IMR-90 (cell line): ENCODE measurements around the gene COL28A1. TPM values are rescaled to one million over a fixed set of nuclear protein-coding genes. Genes with fewer than 3 reads are reported as not detected.

Experiments
- ATAC-seq: fragments of 200-7000 bp; cut with Tn5 transposase; 2 replicates; pipeline ENCODE4 v1.9.1; 2020; ENCODE audit warnings: low read depth, mild to moderate bottlenecking, moderate library complexity
- BruUV-seq: library from RNA; stranded (reverse); fragments of 400-500 nt; replicated peaks from 2 replicates; lab custom pipeline; 2021; lab: Mats Ljungman, UMichigan
- CTCF ChIA-PET: fragments of 300-600 bp; formaldehyde crosslinking; extraction: SDS; loops from one replicate; lab custom pipeline; 2021; ENCODE audit warnings: antibody characterized with exemption; lab: Yijun Ruan, JAX
- POLR2A ChIA-PET: fragments of 300-600 bp; sonication (Branson Sonifier 250); formaldehyde crosslinking; loops from one replicate; lab custom pipeline; 2022; ENCODE audit warnings: antibody characterized with exemption; ENCODE audit not compliant: unreplicated experiment; lab: Charles Lee
- DNase-seq: peaks from one replicate; pipeline ENCODE4 v3.0.0; 2013
- H2AFZ ChIP-seq: replicated peaks from 2 replicates; pipeline ENCODE3; 2013; ENCODE audit warnings: low read length, mild to moderate bottlenecking; ENCODE audit not compliant: poor library complexity
- H2AK5ac ChIP-seq: 2 replicates; pipeline ENCODE4 v1.6.1; 2013; ENCODE audit warnings: low read depth, low read length, inconsistent platforms
- H2AK9ac ChIP-seq: replicated peaks from 2 replicates; pipeline ENCODE3; 2013; ENCODE audit warnings: mild to moderate bottlenecking, low read depth, low read length, moderate library complexity; ENCODE audit not compliant: poor library complexity
- H2BK120ac ChIP-seq: 2 replicates; pipeline ENCODE4 v1.6.1; 2013; ENCODE audit warnings: low read depth, low read length, inconsistent platforms
- H2BK15ac ChIP-seq: 3 replicates; pipeline ENCODE4 v1.6.1; 2013; ENCODE audit warnings: low read depth, low read length, inconsistent platforms
- H2BK20ac ChIP-seq: 2 replicates; pipeline ENCODE4 v1.6.1; 2013; ENCODE audit warnings: low read depth, mild to moderate bottlenecking, inconsistent platforms, low read length, moderate library complexity
- H2BK5ac ChIP-seq: 2 replicates; pipeline ENCODE4 v1.6.1; 2013; ENCODE audit warnings: mild to moderate bottlenecking, low read depth, low read length, inconsistent platforms; ENCODE audit not compliant: poor library complexity, severe bottlenecking
- H3K14ac ChIP-seq: replicated peaks from 2 replicates; pipeline ENCODE4 v1.6.1; 2013; ENCODE audit warnings: low read depth, low read length, inconsistent platforms
- H3K18ac ChIP-seq: 2 replicates; pipeline ENCODE4 v1.6.1; 2013; ENCODE audit warnings: low read depth, low read length, control low read depth
- H3K23ac ChIP-seq: 2 replicates; pipeline ENCODE4 v1.6.1; 2013; ENCODE audit warnings: low read depth, low read length, inconsistent platforms
- H3K27ac ChIP-seq: 2 replicates; pipeline ENCODE4 v1.5.1; 2013; ENCODE audit warnings: mild to moderate bottlenecking, control low read depth, low read length; ENCODE audit not compliant: insufficient read depth
- H3K27me3 ChIP-seq: 2 replicates; pipeline ENCODE4 v1.6.1; 2013; ENCODE audit warnings: low read length; ENCODE audit not compliant: control insufficient read depth, insufficient read depth
- H3K36me3 ChIP-seq: 2 replicates; pipeline ENCODE4 v1.6.1; 2013; ENCODE audit warnings: low read length, mixed read lengths; ENCODE audit not compliant: control insufficient read depth, insufficient read depth
- H3K4ac ChIP-seq: 2 replicates; pipeline ENCODE4 v1.6.1; 2013; ENCODE audit warnings: low read depth, low read length, inconsistent platforms
- H3K4me1 ChIP-seq: 2 replicates; pipeline ENCODE4 v1.6.1; 2013; ENCODE audit warnings: low read length, mixed read lengths; ENCODE audit not compliant: control insufficient read depth, insufficient read depth
- H3K4me2 ChIP-seq: 2 replicates; pipeline ENCODE4 v1.6.1; 2013; ENCODE audit warnings: low read depth, mild to moderate bottlenecking, control low read depth, low read length, moderate library complexity
- H3K4me3 ChIP-seq: 2 replicates; pipeline ENCODE4 v1.5.1; 2013; ENCODE audit warnings: low read depth, mild to moderate bottlenecking, control low read depth, low read length, moderate library complexity; ENCODE audit not compliant: insufficient read depth
- H3K56ac ChIP-seq: 2 replicates; pipeline ENCODE4 v1.6.1; 2013; ENCODE audit warnings: low read length, inconsistent platforms; ENCODE audit not compliant: insufficient read depth; ENCODE audit errors: extremely low read depth
- H3K79me1 ChIP-seq, 2 experiments: 2 replicates each; pipeline ENCODE4 v1.6.1; 2013; ENCODE audit warnings: low read length in 2 of 2, inconsistent platforms in 1 of 2, low read depth in 1 of 2
- H3K9ac ChIP-seq: 2 replicates; pipeline ENCODE4 v1.6.1; 2013; ENCODE audit warnings: low read depth, low read length, control low read depth
- H3K9me1 ChIP-seq: 2 replicates; pipeline ENCODE4 v1.6.1; 2013; ENCODE audit warnings: low read length, inconsistent platforms; ENCODE audit not compliant: insufficient read depth
- H3K9me3 ChIP-seq: 2 replicates; pipeline ENCODE4 v1.6.1; 2013; ENCODE audit warnings: low read length; ENCODE audit not compliant: control insufficient read depth, insufficient read depth
- H4K20me1 ChIP-seq: 2 replicates; pipeline ENCODE4 v1.6.1; 2013; ENCODE audit warnings: low read length, inconsistent platforms; ENCODE audit not compliant: insufficient read depth
- H4K5ac ChIP-seq: 2 replicates; pipeline ENCODE4 v1.6.1; 2013; ENCODE audit warnings: mild to moderate bottlenecking, low read depth, low read length, control low read depth
- H4K8ac ChIP-seq, 2 experiments: 2 replicates each; pipeline ENCODE4 v1.6.1; 2013; ENCODE audit warnings: low read depth in 2 of 2, low read length in 2 of 2, control low read depth in 1 of 2, inconsistent platforms in 1 of 2
- H4K91ac ChIP-seq: 2 replicates; pipeline ENCODE4 v1.6.1; 2013; ENCODE audit warnings: low read depth, low read length, inconsistent platforms; ENCODE audit not compliant: insufficient read depth
- BHLHE40 ChIP-seq: fragments of 150-350 bp; IDR thresholded peaks from 2 replicates; pipeline ENCODE4 v1.6.1; 2016; ENCODE audit warnings: mild to moderate bottlenecking, low read depth, low read length
- CEBPB ChIP-seq: IDR thresholded peaks from 2 replicates; pipeline ENCODE4 v1.6.1; 2012; ENCODE audit warnings: low read depth, low read length, improper control_type of control experiment
- CTCF ChIP-seq: conservative IDR thresholded peaks from 2 replicates; pipeline ENCODE4 v1.5.1; 2012; ENCODE audit warnings: mild to moderate bottlenecking, low read depth, low read length, improper control_type of control experiment
- SMC3 ChIP-seq: fragments of 150-350 bp; IDR thresholded peaks from 2 replicates; pipeline ENCODE4 v1.6.1; 2016; ENCODE audit warnings: low read depth, mild to moderate bottlenecking, antibody characterized with exemption, low read length, moderate library complexity
- USF2 ChIP-seq: fragments of 150-350 bp; IDR thresholded peaks from 2 replicates; pipeline ENCODE4 v1.6.1; 2017; ENCODE audit warnings: mild to moderate bottlenecking, antibody characterized with exemption, low read length, low read depth
- dilution Hi-C: fragments of 300-500 bp; cut with HindIII; formaldehyde crosslinking; loops from one replicate; pipeline ENCODE4 v1.14.3; 2018; ENCODE audit warnings: low sequenced_read_pairs; ENCODE audit not compliant: unreplicated experiment
- in situ Hi-C: fragments of 300-500 bp; cut with MboI; formaldehyde crosslinking; loops from 3 replicates; pipeline ENCODE4 v1.14.3; 2019; ENCODE audit warnings: low sequenced_read_pairs, inconsistent platforms, mixed read lengths
- intact Hi-C: fragments of 100-400 bp; cut with micrococcal nuclease; formaldehyde crosslinking; loops from 2 replicates; pipeline ENCODE4 v1.10.0; 2022
- polyA plus RNA-seq, 3 experiments: library from polyadenylated mRNA; depleted of rRNA; stranded (reverse); fragments of >200 nt; gene quantifications; 2 replicates each; pipeline ENCODE4 v1.2.3, GENCODE V29; 2012; ENCODE audit warnings: low replicate concordance in 1 of 3
- total RNA-seq: library from RNA; depleted of rRNA; stranded (reverse); fragments of >200 nt; gene quantifications from 2 replicates; pipeline ENCODE4 v1.2.3, GENCODE V29; 2012

COL28A1 gene
- total and polyA plus RNA-seq, 2 of the 4 experiments (the other 2 are of a cell fraction) = under 0.01 to 0.05 TPM

GRCh38 chr7:7454000-7454399 is 81.7 kb downstream of the COL28A1 start:
- H3K9ac ChIP-seq = no peak overlapping the region
- H3K27ac ChIP-seq = no peak overlapping the region
- dilution Hi-C loops = no loop called here
- H3K79me1 ChIP-seq = no peaks in the 10 kb centered on the region
- no peak overlapping the region for H2BK5ac ChIP-seq
- H3K4me1 ChIP-seq = peaks cover 2% of the 10 kb centered on the region; the same call in 1 of the 2 replicates
- no peak overlapping the region for H4K5ac ChIP-seq
- H3K4me3 ChIP-seq = no peak overlapping the region
- no peaks in the 10 kb centered on the region for H4K20me1 ChIP-seq
- H3K4ac ChIP-seq = no peak overlapping the region; the same call in 1 of the 2 replicates
- no peak overlapping the region for H4K8ac ChIP-seq
- CTCF ChIA-PET = no interaction called here
- H2AK5ac ChIP-seq = no peak overlapping the region
- H2AK9ac ChIP-seq = no peak overlapping the region
- H3K27me3 ChIP-seq = no peaks in the 10 kb centered on the region
- ATAC-seq (peak; percentile 44), DNase-seq (no peak)
- intact Hi-C loops = no loop called here
- no peaks in the 10 kb centered on the region for H3K9me1 ChIP-seq
- H4K91ac ChIP-seq = no peak overlapping the region
- H2BK20ac ChIP-seq = peak overlapping the region; percentile 60; the same call in 1 of the 2 replicates
- no peak overlapping the region for H2AFZ ChIP-seq
- no peak overlapping the region for H3K56ac ChIP-seq
- H3K14ac ChIP-seq = no peak overlapping the region
- H3K4me2 ChIP-seq = no peak overlapping the region
- no peaks in the 10 kb centered on the region for H3K36me3 ChIP-seq
- H2BK15ac ChIP-seq = no peak overlapping the region
- H3K23ac ChIP-seq = no peak overlapping the region
- in situ Hi-C loops = no loop called here
- H3K9me3 ChIP-seq = no peaks in the 10 kb centered on the region; the same call in 1 of the 2 replicates
- TF ChIP-seq SMC3 (no peak), CTCF (no peak), CEBPB (no peak), BHLHE40 (no peak), USF2 (no peak)
- POLR2A ChIA-PET = no interaction called here
- BruUV-seq = no TSS peak
- H2BK120ac ChIP-seq = 0 out of 2 replicates have a peak overlapping the region, but pooled peaks have one; percentile 36
- H3K18ac ChIP-seq = no peak overlapping the region
